HEK293T (cell line): Measurements from ENCODE around the gene ROR1.

Experiments
- CTCF ChIA-PET: fragments of 350-600 bp; formaldehyde crosslinking; extraction: SDS; loops from one replicate; lab custom pipeline; 2021; ENCODE audit warnings: antibody characterized with exemption, inconsistent platforms; lab: Yijun Ruan, JAX
- POLR2A ChIA-PET: fragments of 350-600 bp; formaldehyde crosslinking; extraction: SDS; loops from one replicate; lab custom pipeline; 2020; ENCODE audit warnings: antibody characterized with exemption, inconsistent platforms; lab: Yijun Ruan, JAX
- DNase-seq: peaks from one replicate; pipeline ENCODE4 v3.0.0; 2012; ENCODE audit warnings: mixed read lengths; ENCODE audit errors: extremely low spot score
- ARNT ChIP-seq: fragments of 450-650 bp; IDR thresholded peaks from 2 replicates; pipeline ENCODE4 v1.6.1; 2017; ENCODE audit warnings: mild to moderate bottlenecking
- BHLHE40 ChIP-seq: fragments of 450-650 bp; IDR thresholded peaks from 2 replicates; pipeline ENCODE4 v1.6.1; 2016; ENCODE audit warnings: mild to moderate bottlenecking, moderate library complexity, borderline replicate concordance
- CTBP1 ChIP-seq: fragments of 450-650 bp; IDR thresholded peaks from 2 replicates; pipeline ENCODE4 v1.6.1; 2016; ENCODE audit warnings: borderline replicate concordance
- ELF4 ChIP-seq: fragments of 450-650 bp; IDR thresholded peaks from 2 replicates; pipeline ENCODE4 v1.6.1; 2017; ENCODE audit warnings: antibody characterized with exemption
- FOXA1 ChIP-seq: fragments of 450-650 bp; IDR thresholded peaks from 2 replicates; pipeline ENCODE4 v1.6.1; 2016; ENCODE audit warnings: mild to moderate bottlenecking
- FOXK2 ChIP-seq: fragments of 450-650 bp; IDR thresholded peaks from 2 replicates; pipeline ENCODE4 v1.6.1; 2016; ENCODE audit warnings: mild to moderate bottlenecking
- FOXM1 ChIP-seq: fragments of 450-650 bp; IDR thresholded peaks from 2 replicates; pipeline ENCODE4 v1.6.1; 2017; ENCODE audit warnings: mild to moderate bottlenecking, borderline replicate concordance
- HDGF ChIP-seq: fragments of 450-650 bp; IDR thresholded peaks from 2 replicates; pipeline ENCODE4 v1.6.1; 2017; ENCODE audit warnings: antibody characterized with exemption, borderline replicate concordance
- L3MBTL2 ChIP-seq: fragments of 450-650 bp; conservative IDR thresholded peaks from 2 replicates; pipeline ENCODE4 v1.6.1; 2016; ENCODE audit warnings: mild to moderate bottlenecking
- LEF1 ChIP-seq: fragments of 450-650 bp; IDR thresholded peaks from 2 replicates; pipeline ENCODE4 v1.6.1; 2017; ENCODE audit warnings: mild to moderate bottlenecking, borderline replicate concordance
- NFRKB ChIP-seq: fragments of 450-650 bp; IDR thresholded peaks from 2 replicates; pipeline ENCODE4 v1.6.1; 2016; ENCODE audit warnings: mild to moderate bottlenecking, moderate library complexity
- PKNOX1 ChIP-seq: fragments of 450-650 bp; IDR thresholded peaks from 2 replicates; pipeline ENCODE4 v1.6.1; 2016
- SP1 ChIP-seq: fragments of 450-650 bp; IDR thresholded peaks from 2 replicates; pipeline ENCODE4 v1.6.1; 2017
- SUZ12 ChIP-seq: fragments of 450-650 bp; IDR thresholded peaks from 2 replicates; pipeline ENCODE4 v1.6.1; 2016; ENCODE audit warnings: mild to moderate bottlenecking
- TARDBP ChIP-seq: fragments of 450-650 bp; IDR thresholded peaks from 2 replicates; pipeline ENCODE4 v1.6.1; 2016
- ZNF384 ChIP-seq: fragments of 450-650 bp; IDR thresholded peaks from 2 replicates; pipeline ENCODE4 v1.6.1; 2016

Gene ROR1

GRCh38 chr1:64140596-64140995 lies 366.8 kb downstream of the ROR1 start:
- ChIA-PET CTCF (interaction anchor here (0.6 kb wide), 1 partner anchor 220 kb away, joined by 3 read pairs; no protein-coding TSS in a partner anchor), POLR2A (no interaction called here)
- TF ChIP-seq ARNT = no peak
- DNase-seq = no peak

GRCh38 chr1:64147045-64147724 lies 373.4 kb downstream of the ROR1 start:
- POLR2A ChIA-PET = no interaction called here
- CTCF ChIA-PET = interaction anchor here (1.4 to 1.5 kb wide), 2 partner anchors 10 to 455 kb away, joined by 4 to 7 read pairs; no protein-coding TSS in a partner anchor
- no peak for TF ChIP-seq FOXM1
- TF ChIP-seq PKNOX1 = no peak
- no peak for TF ChIP-seq LEF1
- TF ChIP-seq ELF4 = no peak
- TF ChIP-seq ARNT = no peak
- no peak for TF ChIP-seq NFRKB
- no peak for TF ChIP-seq SP1
- TF ChIP-seq BHLHE40 = no peak
- TF ChIP-seq HDGF = no peak
- TF ChIP-seq FOXA1 = no peak
- TF ChIP-seq CTBP1 = no peak
- TF ChIP-seq L3MBTL2 = no peak
- no peak for TF ChIP-seq FOXK2
- no peak for TF ChIP-seq ZNF384
- TF ChIP-seq SUZ12 = no peak
- no peak for TF ChIP-seq TARDBP
- DNase-seq = no peak

GRCh38 chr1:64147759-64148158 lies 373.9 kb downstream of the ROR1 start:
- ChIA-PET POLR2A (interaction anchor here (0.7 kb wide), 1 partner anchor 227 kb away, joined by 3 read pairs; no protein-coding TSS in a partner anchor), CTCF (interaction anchor here (0.7 to 1.5 kb wide), 4 partner anchors 11 to 456 kb away, joined by 3 to 7 read pairs (median 4); no protein-coding TSS in a partner anchor)
- no peak for TF ChIP-seq L3MBTL2
- TF ChIP-seq FOXK2 = no peak
- TF ChIP-seq BHLHE40 = no peak
- no peak for TF ChIP-seq SUZ12
- TF ChIP-seq SP1 = no peak
- no peak for DNase-seq

- ChIA-PET CTCF (no interaction called here), POLR2A (no interaction called here)
- TF ChIP-seq FOXA1 = no peak
- TF ChIP-seq HDGF = no peak
- no peak for TF ChIP-seq NFRKB
- no peak for TF ChIP-seq TARDBP
- DNase-seq = no peak
These were observed 376.4 kb downstream of the ROR1 start for GRCh38 chr1:64150266-64150665.

- DNase-seq = no peak
- TF ChIP-seq CTBP1 (no peak), PKNOX1 (no peak), FOXA1 (no peak), SP1 (no peak), TARDBP (no peak), ELF4 (no peak), NFRKB (no peak), ARNT (no peak), SUZ12 (no peak), LEF1 (no peak), HDGF (no peak), L3MBTL2 (no peak), FOXM1 (no peak), BHLHE40 (no peak), FOXK2 (no peak), ZNF384 (no peak)
- POLR2A ChIA-PET = no interaction called here
- CTCF ChIA-PET = interaction anchor here (1.2 kb wide), 1 partner anchor 13 kb away, joined by 6 read pairs; no protein-coding TSS in a partner anchor
These were observed 377.0 kb downstream of the ROR1 start for GRCh38 chr1:64150729-64151230.

GRCh38 chr1:64155278-64155677 lies 381.5 kb downstream of the ROR1 start:
- ChIA-PET POLR2A (no interaction called here), CTCF (no interaction called here)
- TF ChIP-seq TARDBP (no peak), CTBP1 (no peak), FOXK2 (no peak), HDGF (no peak), SP1 (no peak), FOXA1 (no peak), ZNF384 (no peak), ELF4 (no peak), ARNT (no peak), BHLHE40 (no peak), PKNOX1 (no peak), L3MBTL2 (no peak), FOXM1 (no peak), NFRKB (no peak)
- no peak for DNase-seq
